ENCODE measurements around the gene TRIM58.

TRIM58 gene

GRCh38 chr1:247857069-247857984, at the start of gene TRIM58:
Gene TRIM58 (plus strand): TSS chr1:247857187. CDS start chr1:247857247, 60 bp downstream.
- in situ Hi-C loops (cut with HindIII; ENCODE audit: low sequenced_read_pairs), result no loop called here

GRCh38 chr1:247812637-247813036, 44.4 kb upstream of the TRIM58 start:
- in situ Hi-C loops (cut with HindIII; ENCODE audit: low sequenced_read_pairs), result no loop called here

DNA sequence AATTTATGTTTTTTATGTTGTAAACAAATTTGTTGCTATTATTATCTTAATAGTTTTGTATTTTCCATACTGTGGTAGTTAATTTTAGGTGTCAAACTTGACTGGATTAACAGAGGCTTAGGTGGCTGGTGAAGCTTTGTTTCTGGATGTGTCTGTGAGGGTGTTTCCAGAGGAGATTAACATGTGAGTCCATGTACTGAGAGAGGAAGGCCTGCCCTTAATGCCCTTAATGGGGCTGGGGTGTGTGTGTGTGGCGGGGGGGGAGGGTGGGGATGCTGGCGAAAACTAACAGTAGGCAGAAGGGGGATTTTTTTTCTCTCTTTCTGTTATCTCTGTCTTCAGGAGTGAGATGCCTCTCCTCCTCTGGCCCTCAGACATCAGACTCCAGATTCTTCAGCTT, 34.9 kb upstream of the TRIM58 start:
- in situ Hi-C loops (cut with HindIII; ENCODE audit: low sequenced_read_pairs), result no loop called here

DNA sequence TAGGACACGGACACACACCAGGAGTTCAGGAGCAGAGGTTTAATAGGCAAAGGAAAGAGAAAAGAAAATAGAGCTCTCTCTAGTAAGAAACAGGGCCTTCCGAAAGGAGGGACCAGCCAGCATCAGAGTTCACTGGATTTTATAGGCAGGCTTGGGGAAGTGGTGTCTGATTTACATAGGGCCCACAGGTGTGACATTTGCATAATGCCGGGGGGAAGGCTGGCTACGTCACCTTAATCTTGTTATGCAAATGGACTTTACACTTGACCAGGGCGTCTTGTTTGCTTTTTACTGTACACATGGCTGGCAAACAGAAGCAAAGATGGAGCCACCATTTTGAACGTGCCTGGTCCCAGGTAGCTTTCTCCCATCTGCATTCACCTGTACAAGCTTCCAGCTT, 33.0 kb upstream of the TRIM58 start, which contains the start of gene OR14A16:
Gene OR14A16, minus strand, starts transcription at position 97 of the 400 bp plus-strand sequence. CDS start 8,390 bp downstream, outside the sequence.
- in situ Hi-C loops (cut with HindIII; ENCODE audit: low sequenced_read_pairs), result no loop called here

DNA sequence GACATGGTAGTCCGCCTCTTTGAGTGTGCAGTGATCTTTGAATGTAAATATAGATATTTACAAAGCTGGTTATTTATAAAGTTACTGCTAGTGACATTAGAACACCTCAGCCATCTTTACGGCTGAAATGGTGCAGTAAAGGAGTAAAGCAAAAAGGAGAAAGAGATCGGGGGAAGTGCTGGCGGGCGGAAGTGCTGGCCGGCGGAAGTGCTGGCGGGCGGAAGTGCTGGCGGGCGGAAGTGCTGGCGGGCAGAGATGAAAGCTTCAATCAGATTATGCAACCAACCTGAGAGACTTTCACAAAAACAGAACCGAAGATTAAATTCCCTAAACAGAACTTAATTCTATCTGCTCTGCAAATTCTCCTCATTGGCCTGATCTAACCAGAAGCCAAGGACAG, 31.6 kb upstream of the TRIM58 start:
- in situ Hi-C loops (cut with HindIII; ENCODE audit: low sequenced_read_pairs), result no loop called here

DNA sequence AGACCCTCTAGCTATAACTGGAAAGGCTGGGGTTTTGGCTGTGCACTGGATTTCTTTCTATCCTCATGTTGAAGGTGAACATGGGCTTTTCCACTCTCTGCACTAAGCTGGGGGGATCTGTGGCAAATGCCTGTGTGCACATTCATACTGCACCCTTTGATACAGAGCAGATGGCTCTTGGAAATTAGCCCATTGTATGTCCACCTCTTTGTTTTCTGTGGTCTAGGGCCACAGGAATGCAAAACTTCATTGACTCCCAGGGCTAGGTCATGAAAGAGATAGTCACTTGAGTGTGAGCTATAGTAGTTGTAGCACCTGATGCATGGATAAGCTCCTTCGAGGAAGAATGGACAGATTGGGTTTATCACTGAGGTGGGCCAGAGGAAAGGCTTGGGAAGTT, 27.3 kb upstream of the TRIM58 start:
- in situ Hi-C loops (cut with HindIII; ENCODE audit: low sequenced_read_pairs), result no loop called here

- in situ Hi-C loops (cut with HindIII; ENCODE audit: low sequenced_read_pairs), result no loop called here
These were observed 23.4 kb upstream of the TRIM58 start for GRCh38 chr1:247833601-247834000.

DNA sequence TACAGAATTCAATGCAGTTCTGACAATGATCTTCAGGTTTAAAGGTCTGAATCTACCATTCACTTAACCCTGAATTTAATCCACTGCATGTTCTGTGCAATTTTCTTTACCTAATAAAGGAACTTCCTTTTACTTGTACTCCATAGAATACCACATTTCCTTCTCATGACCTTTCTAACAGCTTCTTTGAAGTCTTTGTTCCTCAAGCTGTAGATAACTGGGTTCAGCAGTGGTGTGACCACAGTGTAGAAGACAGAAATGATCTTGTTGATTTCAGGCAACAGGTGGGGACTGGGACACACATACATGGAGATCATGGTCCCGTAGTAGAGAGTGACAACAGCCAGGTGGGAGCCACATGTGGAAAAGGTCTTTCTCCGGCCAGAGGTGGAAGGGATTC, 16.2 kb upstream of the TRIM58 start:
- in situ Hi-C loops (cut with HindIII; ENCODE audit: low sequenced_read_pairs), result no loop called here

GRCh38 chr1:247841796-247842195, 15.2 kb upstream of the TRIM58 start, which contains the start of gene OR11L1:
Gene OR11L1 (minus strand): TSS chr1:247841896. CDS start chr1:247841896, 0 bp downstream.
- in situ Hi-C loops (cut with HindIII; ENCODE audit: low sequenced_read_pairs), result no loop called here

DNA sequence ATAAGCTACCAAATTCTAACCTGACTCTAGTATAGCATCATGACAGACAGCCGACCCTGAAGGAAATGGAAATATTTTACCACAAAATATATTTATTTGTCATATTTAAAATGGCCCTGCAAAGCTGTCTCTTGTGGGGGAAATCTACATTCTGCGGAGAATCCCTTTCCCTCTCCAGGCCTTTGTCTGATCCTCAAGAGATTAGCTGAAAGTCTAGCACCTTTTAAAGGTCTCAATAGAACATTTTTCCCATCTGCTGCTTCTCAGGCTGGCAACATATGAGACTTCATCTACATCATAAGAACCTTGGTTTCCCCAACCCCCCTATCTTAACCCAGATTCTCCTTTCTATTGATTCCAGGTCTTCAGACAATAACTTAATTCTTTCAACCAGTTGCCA, 13.6 kb upstream of the TRIM58 start:
- in situ Hi-C loops (cut with HindIII; ENCODE audit: low sequenced_read_pairs), result no loop called here

GRCh38 chr1:247845011-247845692, 11.8 kb upstream of the TRIM58 start:
- in situ Hi-C loops (cut with HindIII; ENCODE audit: low sequenced_read_pairs), result no loop called here

- in situ Hi-C loops (cut with HindIII; ENCODE audit: low sequenced_read_pairs), result no loop called here
These were observed 11.3 kb upstream of the TRIM58 start for GRCh38 chr1:247845693-247846017.

- in situ Hi-C loops (cut with HindIII; ENCODE audit: low sequenced_read_pairs), result no loop called here
These were observed 8.6 kb upstream of the TRIM58 start for GRCh38 chr1:247848346-247848745.

DNA sequence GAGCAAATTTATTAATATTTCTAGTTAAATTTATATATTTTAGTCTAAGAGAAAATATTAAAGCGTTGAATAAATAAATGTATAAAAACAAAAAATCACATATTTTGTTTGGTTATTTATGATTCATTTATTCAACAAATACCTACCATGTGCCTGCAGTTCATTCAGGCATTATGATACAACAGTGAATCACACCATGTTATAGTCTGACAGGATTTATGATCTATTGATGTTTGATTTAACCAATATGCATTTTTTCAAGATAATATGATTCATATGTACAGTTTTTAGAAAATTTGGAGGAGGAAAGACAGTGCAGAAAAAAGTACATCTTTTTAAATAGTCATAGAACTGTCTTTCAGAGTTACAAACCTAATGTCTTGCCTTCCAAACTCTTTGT, 7.4 kb upstream of the TRIM58 start:
- in situ Hi-C loops (cut with HindIII; ENCODE audit: low sequenced_read_pairs), result no loop called here

- in situ Hi-C loops (cut with HindIII; ENCODE audit: low sequenced_read_pairs), result no loop called here
These were observed 2.0 kb upstream of the TRIM58 start for GRCh38 chr1:247854899-247855545.

DNA sequence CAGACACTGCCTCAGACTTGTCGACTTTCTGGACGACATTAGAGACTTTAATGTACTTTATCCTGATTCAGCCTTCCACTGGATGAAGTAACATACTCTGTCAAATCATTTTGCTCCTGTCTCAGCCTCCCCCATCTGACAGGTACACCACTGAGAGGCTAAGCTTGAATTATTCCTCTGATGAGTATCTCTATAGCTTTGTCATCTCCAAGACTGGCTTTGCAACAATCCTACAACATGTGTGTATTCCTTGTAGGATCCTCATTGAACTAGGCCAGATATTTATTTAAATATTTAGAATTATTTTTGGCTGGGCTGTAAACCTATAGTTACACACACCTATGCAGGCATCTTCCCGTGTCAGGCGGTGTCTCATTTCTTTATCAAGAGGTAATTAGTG, 1.1 kb upstream of the TRIM58 start:
- in situ Hi-C loops (cut with HindIII; ENCODE audit: low sequenced_read_pairs), result no loop called here

DNA sequence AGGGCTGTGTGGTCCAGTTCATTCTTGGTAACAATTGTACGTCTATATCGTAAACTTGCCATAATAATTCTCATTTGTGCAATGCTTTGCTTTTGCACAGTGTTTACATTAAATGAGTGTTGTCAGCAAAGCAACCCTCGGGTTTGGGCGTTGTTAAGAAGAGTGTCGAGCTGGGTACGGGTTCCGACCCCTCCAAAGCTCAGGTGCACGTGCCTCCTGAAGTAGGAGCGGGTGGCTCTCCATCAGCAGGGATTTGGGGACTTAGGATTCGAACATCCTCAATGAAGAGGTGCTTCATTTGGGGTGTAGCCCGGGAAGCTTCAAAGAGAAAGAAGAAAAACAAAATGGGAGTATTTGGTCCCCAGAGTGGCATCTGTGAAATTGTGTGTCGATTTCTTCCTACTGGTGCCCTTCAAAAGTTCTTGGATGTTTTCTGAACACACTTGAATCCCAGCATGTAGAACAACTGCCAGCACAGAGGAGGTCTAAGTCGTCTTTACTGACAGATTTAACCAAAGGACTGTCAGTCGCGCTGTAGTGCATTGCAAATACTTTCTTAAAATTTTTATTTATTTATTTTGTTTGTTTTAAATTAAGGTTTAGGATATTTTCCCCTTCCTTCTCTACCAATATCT, 1.1 kb downstream of the TRIM58 start:
- in situ Hi-C loops (cut with HindIII; ENCODE audit: low sequenced_read_pairs), result no loop called here

- in situ Hi-C loops (cut with HindIII; ENCODE audit: low sequenced_read_pairs), result no loop called here
These were observed 5.8 kb downstream of the TRIM58 start for GRCh38 chr1:247862756-247863155.

DNA sequence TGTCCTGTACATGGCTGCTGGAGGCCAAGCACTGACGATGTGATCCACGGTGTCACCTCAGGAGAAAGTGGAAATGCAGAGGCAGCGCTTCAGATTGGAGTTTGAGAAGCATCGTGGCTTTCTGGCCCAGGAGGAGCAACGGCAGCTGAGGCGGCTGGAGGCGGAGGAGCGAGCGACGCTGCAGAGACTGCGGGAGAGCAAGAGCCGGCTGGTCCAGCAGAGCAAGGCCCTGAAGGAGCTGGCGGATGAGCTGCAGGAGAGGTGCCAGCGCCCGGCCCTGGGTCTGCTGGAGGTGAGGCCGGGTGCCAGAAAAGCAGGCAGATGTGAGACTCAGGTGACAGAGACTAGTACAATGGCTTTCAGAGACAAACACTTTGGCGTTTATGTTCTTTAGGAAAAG, 7.7 kb downstream of the TRIM58 start:
- in situ Hi-C loops (cut with HindIII; ENCODE audit: low sequenced_read_pairs), result no loop called here

DNA sequence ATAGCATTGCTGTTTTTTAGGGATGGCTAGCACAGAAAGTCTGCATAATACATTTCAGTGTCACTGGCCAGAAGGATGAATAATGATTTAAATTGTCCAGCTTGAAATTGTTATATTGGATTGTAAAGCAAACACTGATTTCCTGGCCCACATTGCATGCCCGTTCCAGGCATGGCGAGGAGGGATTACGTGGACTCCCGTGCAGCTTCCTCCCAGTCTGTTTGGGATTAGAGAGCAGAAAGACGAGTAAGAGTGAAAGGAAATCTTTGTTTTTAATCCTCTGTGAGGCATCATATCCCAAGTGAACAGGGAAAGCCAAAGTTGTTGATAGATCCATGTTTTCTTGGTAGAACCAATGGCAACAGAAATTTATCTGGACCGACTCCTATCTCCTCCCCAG, 8.4 kb downstream of the TRIM58 start:
- in situ Hi-C loops (cut with HindIII; ENCODE audit: low sequenced_read_pairs), result no loop called here

GRCh38 chr1:247883346-247883745, 26.4 kb downstream of the TRIM58 start:
- in situ Hi-C loops (cut with HindIII; ENCODE audit: low sequenced_read_pairs), result no loop called here

Measured in DLD1 (cell line).